CD14-positive monocyte (primary cell): Measurements from ENCODE around the gene DYRK1A. TPM values are rescaled to one million over a fixed set of nuclear protein-coding genes. Genes with fewer than 3 reads are reported as not detected.
A peak's percentile ranks its signal among the peaks of the same experiment; 100 is the strongest.

Experiments
- DNase-seq, 3 donors: peaks; one replicate each; pipeline ENCODE4 v3.0.0-alpha.2; 2011 to 2022
- H2AFZ ChIP-seq: 2 replicates; pipeline ENCODE4 v1.6.0; 2012; ENCODE audit warnings: mild to moderate bottlenecking, low read depth, low read length, inconsistent platforms; ENCODE audit not compliant: insufficient read depth, poor library complexity, severe bottlenecking
- H3K27ac ChIP-seq, 2 donors: 1 replicate in 1 of 2; 2 replicates in 1 of 2; pipeline ENCODE4 v1.5.1; 2012 to 2013; ENCODE audit warnings: low read length in 2 of 2, control low read depth in 1 of 2, inconsistent platforms in 1 of 2, low read depth in 1 of 2, mild to moderate bottlenecking in 1 of 2
- H3K27me3 ChIP-seq, 2 donors: one replicate each; pipeline versions ENCODE4 v1.6.0 to v1.6.1; 2011 to 2013; ENCODE audit warnings: low read length in 2 of 2; ENCODE audit not compliant: control insufficient read depth in 2 of 2, insufficient read depth in 2 of 2
- H3K36me3 ChIP-seq, 2 donors: replicated peaks in 1 of 2; 1 replicate in 1 of 2; 2 replicates in 1 of 2; pipeline versions ENCODE4 v1.5.1 to v1.6.1; 2012 to 2013; ENCODE audit warnings: low read length in 2 of 2, control low read depth in 1 of 2, inconsistent platforms in 1 of 2, mild to moderate bottlenecking in 1 of 2; ENCODE audit not compliant: insufficient read depth in 2 of 2, control insufficient read depth in 1 of 2
- H3K4me1 ChIP-seq, 2 donors: 1 replicate in 1 of 2; 2 replicates in 1 of 2; pipeline versions ENCODE4 v1.5.1 to v1.6.1; 2012 to 2013; ENCODE audit warnings: low read length in 2 of 2, control low read depth in 1 of 2, inconsistent platforms in 1 of 2, mild to moderate bottlenecking in 1 of 2, moderate library complexity in 1 of 2; ENCODE audit not compliant: insufficient read depth in 2 of 2, control insufficient read depth in 1 of 2
- H3K4me2 ChIP-seq: replicated peaks from 2 replicates; pipeline ENCODE3; 2012; ENCODE audit warnings: low read length, moderate library complexity, mild to moderate bottlenecking; ENCODE audit not compliant: poor library complexity, severe bottlenecking; ENCODE audit errors: extremely low read depth
- H3K4me3 ChIP-seq, 3 experiments: fragments of 200-600 bp in 1 of 3; sonication (generic) in 1 of 3; replicated peaks in 1 of 3; 1 replicate in 2 of 3; 2 replicates in 1 of 3; pipeline ENCODE4 v1.5.1; 2011 to 2013; ENCODE audit warnings: low read length in 3 of 3, mild to moderate bottlenecking in 3 of 3, control low read depth in 2 of 3, low read depth in 2 of 3, inconsistent platforms in 1 of 3, moderate library complexity in 1 of 3
- H3K79me2 ChIP-seq: 2 replicates; pipeline ENCODE4 v1.6.0; 2012; ENCODE audit warnings: mild to moderate bottlenecking, control low read depth, inconsistent platforms, low read length, moderate library complexity; ENCODE audit not compliant: insufficient read depth
- H3K9ac ChIP-seq: 2 replicates; pipeline ENCODE4 v1.6.0; 2017; ENCODE audit warnings: low read length, mild to moderate bottlenecking; ENCODE audit not compliant: insufficient read depth, poor library complexity, severe bottlenecking
- H3K9me3 ChIP-seq, 2 donors: replicated peaks in 1 of 2; 1 replicate in 1 of 2; 2 replicates in 1 of 2; pipeline versions ENCODE4 v1.5.1 to v1.6.1; 2012 to 2013; ENCODE audit warnings: low read length in 2 of 2, control low read depth in 1 of 2; ENCODE audit not compliant: control insufficient read depth in 1 of 2, insufficient read depth in 1 of 2
- H4K20me1 ChIP-seq: 2 replicates; pipeline ENCODE4 v1.6.0; 2012; ENCODE audit warnings: mild to moderate bottlenecking, low read length, control low read depth, moderate library complexity; ENCODE audit not compliant: insufficient read depth
- H3K27ac Mint-ChIP-seq, 7 donors: one replicate each; pipeline ENCODE4 v1.8.0; 2020; ENCODE audit warnings: mild to moderate bottlenecking in 7 of 7, mixed read lengths in 7 of 7, moderate library complexity in 6 of 7, inconsistent platforms in 2 of 7
- H3K27me3 Mint-ChIP-seq, 3 donors: one replicate each; pipeline ENCODE4 v1.8.0; 2021 to 2022; ENCODE audit warnings: low read depth in 3 of 3, mild to moderate bottlenecking in 3 of 3, mixed read lengths in 3 of 3, moderate library complexity in 3 of 3, inconsistent platforms in 1 of 3
- H3K36me3 Mint-ChIP-seq, 2 donors: one replicate each; pipeline ENCODE4 v1.8.0; 2020; ENCODE audit warnings: mixed read lengths in 2 of 2, inconsistent platforms in 1 of 2, mild to moderate bottlenecking in 1 of 2
- H3K4me1 Mint-ChIP-seq: one replicate; pipeline ENCODE4 v1.8.0; 2020; ENCODE audit warnings: mild to moderate bottlenecking, mixed read lengths
- H3K4me3 Mint-ChIP-seq, 2 donors: one replicate each; pipeline ENCODE4 v1.8.0; 2020; ENCODE audit warnings: mild to moderate bottlenecking in 2 of 2, mixed read lengths in 2 of 2, moderate library complexity in 1 of 2
- H3K9me3 Mint-ChIP-seq, 7 donors: one replicate each; pipeline ENCODE4 v1.8.0; 2020 to 2022; ENCODE audit warnings: mixed read lengths in 7 of 7, mild to moderate bottlenecking in 6 of 7, moderate library complexity in 6 of 7, inconsistent platforms in 2 of 7
- WGBS: methylation state at CpG from one replicate; pipeline ENCODE4 v1.1.5; 2013; ENCODE audit warnings: missing lambda C conversion rate; ENCODE audit not compliant: insufficient coverage; 5-methylcytosine and 5-hydroxymethylcytosine counted together
- intact Hi-C, 2 donors: fragments of 100-400 bp; cut with micrococcal nuclease; formaldehyde crosslinking; loops; one replicate each; pipeline versions ENCODE4 v1.15.0 to v1.15.1; 2023
- polyA plus RNA-seq, 3 donors: library from polyadenylated mRNA; depleted of rRNA in 1 of 3; unstranded in 2 of 3; stranded (reverse) in 1 of 3; fragments of 300-500 nt in 2 of 3; fragments of >200 nt in 1 of 3; fragmentation: Illumina TruSeq in 2 of 3; gene quantifications; 1 replicate in 2 of 3; 2 replicates in 1 of 3; pipeline ENCODE4 v1.2.3, GENCODE V29; 2012 to 2021
- TF ChIP-seq, protein P1 (sequence below): fragments of 200-600 bp; IDR thresholded peaks from one replicate; pipeline ENCODE4 v1.8.0; 2022; ENCODE audit warnings: antibody characterized with exemption, mild to moderate bottlenecking

Gene DYRK1A
- polyA plus RNA-seq, 3 donors: 1.8 to 53.5 (median 2.4) TPM

DNA sequence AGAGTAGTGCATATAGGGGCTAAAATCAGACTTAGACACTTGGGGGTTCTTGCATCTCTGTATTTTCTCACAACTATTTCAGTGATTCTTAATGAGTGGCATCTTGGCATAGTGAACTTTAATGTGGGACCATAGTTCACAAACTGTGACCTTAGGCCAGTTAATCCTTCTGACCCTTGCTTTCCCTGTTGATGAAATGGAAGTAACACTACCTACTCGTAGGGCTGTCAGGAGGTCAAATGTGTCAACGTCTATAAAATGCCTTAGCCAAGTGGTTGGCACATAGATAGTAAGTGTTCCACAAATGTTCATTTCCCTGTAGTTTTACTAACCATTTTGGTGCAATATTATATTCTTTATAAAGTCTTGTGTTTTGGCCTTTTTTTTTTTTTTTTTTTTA is 49.4 kb downstream of the DYRK1A start:
- no peak for DNase-seq
- Histone ChIP-seq H3K27ac (peak overlapping the region in 1 of 2 donors; percentile 64), H4K20me1 (peaks cover 100% of the 10 kb centered on the region), H3K9me3 (no peaks in the 10 kb centered on the region), H3K4me2 (no peak overlapping the region), H3K4me1 (peaks cover 16 to 36% of the 10 kb centered on the region in 2 donors), H2AFZ (no peak overlapping the region), H3K27me3 (no peaks in the 10 kb centered on the region), H3K79me2 (peaks cover 100% of the 10 kb centered on the region), H3K4me3 (no peak overlapping the region), H3K36me3 (peaks cover 2 to 9% of the 10 kb centered on the region in 2 donors), H3K9ac (no peak overlapping the region)
- TF ChIP-seq, protein P1, sequence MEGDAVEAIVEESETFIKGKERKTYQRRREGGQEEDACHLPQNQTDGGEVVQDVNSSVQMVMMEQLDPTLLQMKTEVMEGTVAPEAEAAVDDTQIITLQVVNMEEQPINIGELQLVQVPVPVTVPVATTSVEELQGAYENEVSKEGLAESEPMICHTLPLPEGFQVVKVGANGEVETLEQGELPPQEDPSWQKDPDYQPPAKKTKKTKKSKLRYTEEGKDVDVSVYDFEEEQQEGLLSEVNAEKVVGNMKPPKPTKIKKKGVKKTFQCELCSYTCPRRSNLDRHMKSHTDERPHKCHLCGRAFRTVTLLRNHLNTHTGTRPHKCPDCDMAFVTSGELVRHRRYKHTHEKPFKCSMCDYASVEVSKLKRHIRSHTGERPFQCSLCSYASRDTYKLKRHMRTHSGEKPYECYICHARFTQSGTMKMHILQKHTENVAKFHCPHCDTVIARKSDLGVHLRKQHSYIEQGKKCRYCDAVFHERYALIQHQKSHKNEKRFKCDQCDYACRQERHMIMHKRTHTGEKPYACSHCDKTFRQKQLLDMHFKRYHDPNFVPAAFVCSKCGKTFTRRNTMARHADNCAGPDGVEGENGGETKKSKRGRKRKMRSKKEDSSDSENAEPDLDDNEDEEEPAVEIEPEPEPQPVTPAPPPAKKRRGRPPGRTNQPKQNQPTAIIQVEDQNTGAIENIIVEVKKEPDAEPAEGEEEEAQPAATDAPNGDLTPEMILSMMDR: no peak
- Mint-ChIP-seq H3K27ac (peak overlapping the region in 3 of 7 donors; percentile 4 to 58 (median 7)), H3K36me3 (peaks cover 7 to 17% of the 10 kb centered on the region in 2 donors), H3K9me3 (no peaks in the 10 kb centered on the region), H3K4me3 (no peak overlapping the region), H3K27me3 (peaks cover 0 to 1% (median 0%) of the 10 kb centered on the region in 3 donors), H3K4me1 (peaks cover 56% of the 10 kb centered on the region)
- no CpG with 5 or more reads among the region's 2 CpGs for WGBS
- intact Hi-C loops: no loop called here

DNA sequence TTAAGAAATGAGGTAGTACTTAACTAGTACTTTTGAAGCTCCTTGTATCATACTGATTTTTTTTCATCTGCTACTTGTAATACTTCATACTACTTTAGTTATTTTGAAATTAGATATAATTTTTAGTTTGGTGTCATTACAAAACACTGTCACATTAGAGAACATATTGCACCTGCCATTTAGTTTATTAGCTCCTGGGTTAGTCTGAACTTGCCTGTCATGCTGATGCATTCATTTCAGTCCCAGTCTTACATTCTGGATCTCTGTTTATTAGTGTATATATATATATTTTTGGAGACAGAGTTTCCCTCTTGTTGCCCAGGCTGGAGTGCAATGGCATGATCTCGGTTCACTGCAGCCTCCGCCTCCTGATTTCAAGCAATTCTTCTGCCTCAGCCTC is 50.3 kb downstream of the DYRK1A start:
- H3K9ac ChIP-seq: no peak overlapping the region
- intact Hi-C loops: no loop called here
- Mint-ChIP-seq H3K36me3 (peaks cover 10 to 19% of the 10 kb centered on the region in 2 donors), H3K27ac (no peak overlapping the region), H3K27me3 (peaks cover 0 to 1% (median 0%) of the 10 kb centered on the region in 3 donors), H3K9me3 (no peaks in the 10 kb centered on the region), H3K4me3 (no peak overlapping the region), H3K4me1 (peaks cover 50% of the 10 kb centered on the region)
- no peak overlapping the region for H2AFZ ChIP-seq
- DNase-seq: no peak
- no peak overlapping the region for H3K4me2 ChIP-seq
- TF ChIP-seq, protein P1: no peak
- H3K27me3 ChIP-seq: no peaks in the 10 kb centered on the region
- H3K79me2 ChIP-seq: peaks cover 100% of the 10 kb centered on the region
- no peaks in the 10 kb centered on the region for H3K9me3 ChIP-seq
- peaks cover 99% of the 10 kb centered on the region for H4K20me1 ChIP-seq
- peaks cover 16 to 35% of the 10 kb centered on the region in 2 donors for H3K4me1 ChIP-seq
- peaks cover 10 to 15% of the 10 kb centered on the region in 2 donors for H3K36me3 ChIP-seq
- no peak overlapping the region for H3K27ac ChIP-seq
- WGBS: no CpG with 5 or more reads among the region's 2 CpGs
- H3K4me3 ChIP-seq: no peak overlapping the region
